DMS53 treated with DMSO at 0.1 percent for 48 hours (cell line): ENCODE results near the gene OXSR1.
"Not testable (repeated sequence)": the region's sequence is repeated elsewhere in the genome, so short reads cannot be mapped to it uniquely, and the experiment has no call there.

ENCODE experiments used
- DNase-seq: peaks from one replicate; lab custom pipeline; 2025; ENCODE audit not compliant: unreplicated experiment; lab: John Stamatoyannopoulos, UW

The OXSR1 gene

GRCh38 chr3:38141173-38141951 lies 24.0 kb upstream of the OXSR1 start:
- no peak for DNase-seq

GRCh38 chr3:38141952-38142273 lies 23.4 kb upstream of the OXSR1 start:
- no peak for DNase-seq

GRCh38 chr3:38142959-38143358 lies 22.4 kb upstream of the OXSR1 start:
- no peak for DNase-seq

GRCh38 chr3:38143511-38143910 lies 21.8 kb upstream of the OXSR1 start:
- DNase-seq = no peak

GRCh38 chr3:38146504-38146903 lies 18.8 kb upstream of the OXSR1 start:
- DNase-seq = no peak

GRCh38 chr3:38147421-38147820 lies 17.9 kb upstream of the OXSR1 start:
- DNase-seq = no peak

GRCh38 chr3:38148311-38148882 lies 16.9 kb upstream of the OXSR1 start:
- DNase-seq = no peak

GRCh38 chr3:38149708-38150107 lies 15.6 kb upstream of the OXSR1 start:
- no peak for DNase-seq

- DNase-seq = no peak
Observed at GRCh38 chr3:38150780-38151528, 14.4 kb upstream of the OXSR1 start.

- DNase-seq = no peak
Observed at GRCh38 chr3:38151667-38152265, 13.6 kb upstream of the OXSR1 start.

- DNase-seq = no peak
Observed at GRCh38 chr3:38152609-38153008, 12.7 kb upstream of the OXSR1 start.

- no peak for DNase-seq
Observed at GRCh38 chr3:38153221-38153620, 12.1 kb upstream of the OXSR1 start.

GRCh38 chr3:38154033-38154494 lies 11.3 kb upstream of the OXSR1 start:
- no peak for DNase-seq

GRCh38 chr3:38154625-38155255 lies 10.6 kb upstream of the OXSR1 start:
- no peak for DNase-seq

GRCh38 chr3:38155825-38156224 lies 9.5 kb upstream of the OXSR1 start:
- DNase-seq = no peak

GRCh38 chr3:38157117-38157516 lies 8.2 kb upstream of the OXSR1 start:
- no peak for DNase-seq

- DNase-seq = no peak
Observed at GRCh38 chr3:38157595-38157994, 7.7 kb upstream of the OXSR1 start.

- DNase-seq = no peak
Observed at GRCh38 chr3:38158472-38158871, 6.9 kb upstream of the OXSR1 start.

- DNase-seq = not testable (repeated sequence)
Observed at GRCh38 chr3:38160704-38161103, 4.6 kb upstream of the OXSR1 start.

GRCh38 chr3:38163117-38163840 lies 2.1 kb upstream of the OXSR1 start:
- no peak for DNase-seq
